ENCODE measurements around the gene CFAP299. TPM values are rescaled to one million over a fixed set of nuclear protein-coding genes. Genes with fewer than 3 reads are reported as not detected.

CFAP299 gene
- total RNA-seq, 1 donor from 2014 or later = not detected

- Histone ChIP-seq H3K36me3 (no peaks in the 10 kb centered on the region), H3K27ac (no peak overlapping the region), H3K27me3 (no peaks in the 10 kb centered on the region), H3K4me1 (no peaks in the 10 kb centered on the region), H3K9me3 (no peaks in the 10 kb centered on the region), H3K4me3 (no peak overlapping the region)
- TF ChIP-seq CTCF (IDR thresholded peaks at IDR 0.05) = no peak
- DNase-seq (ENCODE audit: low spot score in 2 of 2) = no peak
- intact Hi-C loops (cut with DNase I) = no loop called here
Measured at GRCh38 chr4:80495865-80496264, 160.3 kb downstream of the CFAP299 start.

- intact Hi-C loops (cut with DNase I) = no loop called here
- no peaks in the 10 kb centered on the region for H3K27me3 ChIP-seq
- H3K27ac ChIP-seq = no peak overlapping the region
- DNase-seq (ENCODE audit: low spot score in 2 of 2) = no peak
- no peaks in the 10 kb centered on the region for H3K9me3 ChIP-seq
- H3K36me3 ChIP-seq = no peaks in the 10 kb centered on the region
- H3K4me3 ChIP-seq = no peak overlapping the region
- no peak for TF ChIP-seq CTCF (IDR thresholded peaks at IDR 0.05)
- H3K4me1 ChIP-seq = no peaks in the 10 kb centered on the region
Measured at GRCh38 chr4:80498725-80499124, 163.2 kb downstream of the CFAP299 start.

GRCh38 chr4:80500613-80501012 lies 165.1 kb downstream of the CFAP299 start:
- no peak overlapping the region for H3K27ac ChIP-seq

GRCh38 chr4:80507077-80507476 lies 171.5 kb downstream of the CFAP299 start:
- H3K4me3 ChIP-seq = no peak overlapping the region
- no peaks in the 10 kb centered on the region for H3K4me1 ChIP-seq
- H3K9me3 ChIP-seq = no peaks in the 10 kb centered on the region
- no peaks in the 10 kb centered on the region for H3K27me3 ChIP-seq
- DNase-seq (ENCODE audit: low spot score in 2 of 2) = no peak
- intact Hi-C loops (cut with DNase I) = no loop called here
- H3K36me3 ChIP-seq = no peaks in the 10 kb centered on the region
- H3K27ac ChIP-seq = no peak overlapping the region
- TF ChIP-seq CTCF (IDR thresholded peaks at IDR 0.05) = no peak

More at GRCh38 chr4:80500613-80501012, 165.1 kb downstream of the CFAP299 start:
- Histone ChIP-seq H3K4me3 (no peak overlapping the region), H3K4me1 (no peaks in the 10 kb centered on the region), H3K27me3 (no peaks in the 10 kb centered on the region), H3K36me3 (no peaks in the 10 kb centered on the region), H3K9me3 (no peaks in the 10 kb centered on the region)
- no peak for TF ChIP-seq CTCF (IDR thresholded peaks at IDR 0.05)
- intact Hi-C loops (cut with DNase I) = no loop called here
- DNase-seq (ENCODE audit: low spot score in 2 of 2) = no peak

- no peak for DNase-seq (ENCODE audit: low spot score in 2 of 2)
- intact Hi-C loops (cut with DNase I) = no loop called here
Measured at GRCh38 chr4:80507507-80507906, 172.0 kb downstream of the CFAP299 start.

More at GRCh38 chr4:80507507-80507906, 172.0 kb downstream of the CFAP299 start:
- no peak overlapping the region for H3K4me3 ChIP-seq
- no peak overlapping the region for H3K27ac ChIP-seq
- no peaks in the 10 kb centered on the region for H3K9me3 ChIP-seq
- no peaks in the 10 kb centered on the region for H3K4me1 ChIP-seq
- no peaks in the 10 kb centered on the region for H3K36me3 ChIP-seq
- H3K27me3 ChIP-seq = no peaks in the 10 kb centered on the region
- TF ChIP-seq CTCF (IDR thresholded peaks at IDR 0.05) = no peak

Measured in ascending aorta (tissue), 2 donors.